ENCODE measurements around the gene PSMA6. TPM values are rescaled to one million over a fixed set of nuclear protein-coding genes. Genes with fewer than 3 reads are reported as not detected.
A peak's percentile ranks its signal among the peaks of the same experiment; 100 is the strongest.

PSMA6 gene
- total and polyA plus RNA-seq, 2 of the 13 experiments (the other 11 are each of a cell fraction or from before 2014, with no cell fraction given): 525 to 1,109 TPM

DNA sequence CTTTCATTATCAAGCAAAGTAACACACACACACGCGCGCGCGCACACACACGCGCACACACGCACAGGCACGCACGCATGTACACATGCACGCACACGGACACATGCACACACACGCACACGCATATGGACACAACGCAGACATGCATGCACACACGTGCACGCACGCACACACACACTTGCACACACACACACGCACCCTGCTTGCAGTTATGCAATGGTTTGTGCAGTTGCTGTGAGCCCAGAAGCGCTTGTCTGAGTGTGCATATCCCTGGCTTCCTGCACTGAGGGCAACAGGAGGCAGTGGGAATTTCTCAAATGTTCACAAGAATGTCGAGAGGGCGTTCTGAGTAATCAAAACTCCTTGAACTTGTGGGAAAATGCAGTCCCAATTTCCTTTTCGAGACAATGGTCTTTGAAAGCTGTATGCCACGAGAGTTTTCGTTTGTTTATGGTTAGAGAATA lies 70.8 kb downstream of the PSMA6 start (continued):
- no peak for TF ChIP-seq PCBP2 (optimal IDR thresholded peaks at IDR 0.05; ENCODE audit: low read depth, low read length, poor library complexity, severe bottlenecking)
- no peak for TF ChIP-seq SETDB1 (CRISPR knock-in tag; IDR thresholded peaks at IDR 0.05; ENCODE audit: borderline replicate concordance)
- TF ChIP-seq ZNF350 (CRISPR knock-in tag; IDR thresholded peaks at IDR 0.05; ENCODE audit: borderline replicate concordance, low read depth): peak; percentile 26; the same call in 1 of the 2 replicates
- TF ChIP-seq SNRNP70 (IDR thresholded peaks at IDR 0.05; ENCODE audit: low read depth, low read length): no peak
- TF ChIP-seq, protein P1, sequence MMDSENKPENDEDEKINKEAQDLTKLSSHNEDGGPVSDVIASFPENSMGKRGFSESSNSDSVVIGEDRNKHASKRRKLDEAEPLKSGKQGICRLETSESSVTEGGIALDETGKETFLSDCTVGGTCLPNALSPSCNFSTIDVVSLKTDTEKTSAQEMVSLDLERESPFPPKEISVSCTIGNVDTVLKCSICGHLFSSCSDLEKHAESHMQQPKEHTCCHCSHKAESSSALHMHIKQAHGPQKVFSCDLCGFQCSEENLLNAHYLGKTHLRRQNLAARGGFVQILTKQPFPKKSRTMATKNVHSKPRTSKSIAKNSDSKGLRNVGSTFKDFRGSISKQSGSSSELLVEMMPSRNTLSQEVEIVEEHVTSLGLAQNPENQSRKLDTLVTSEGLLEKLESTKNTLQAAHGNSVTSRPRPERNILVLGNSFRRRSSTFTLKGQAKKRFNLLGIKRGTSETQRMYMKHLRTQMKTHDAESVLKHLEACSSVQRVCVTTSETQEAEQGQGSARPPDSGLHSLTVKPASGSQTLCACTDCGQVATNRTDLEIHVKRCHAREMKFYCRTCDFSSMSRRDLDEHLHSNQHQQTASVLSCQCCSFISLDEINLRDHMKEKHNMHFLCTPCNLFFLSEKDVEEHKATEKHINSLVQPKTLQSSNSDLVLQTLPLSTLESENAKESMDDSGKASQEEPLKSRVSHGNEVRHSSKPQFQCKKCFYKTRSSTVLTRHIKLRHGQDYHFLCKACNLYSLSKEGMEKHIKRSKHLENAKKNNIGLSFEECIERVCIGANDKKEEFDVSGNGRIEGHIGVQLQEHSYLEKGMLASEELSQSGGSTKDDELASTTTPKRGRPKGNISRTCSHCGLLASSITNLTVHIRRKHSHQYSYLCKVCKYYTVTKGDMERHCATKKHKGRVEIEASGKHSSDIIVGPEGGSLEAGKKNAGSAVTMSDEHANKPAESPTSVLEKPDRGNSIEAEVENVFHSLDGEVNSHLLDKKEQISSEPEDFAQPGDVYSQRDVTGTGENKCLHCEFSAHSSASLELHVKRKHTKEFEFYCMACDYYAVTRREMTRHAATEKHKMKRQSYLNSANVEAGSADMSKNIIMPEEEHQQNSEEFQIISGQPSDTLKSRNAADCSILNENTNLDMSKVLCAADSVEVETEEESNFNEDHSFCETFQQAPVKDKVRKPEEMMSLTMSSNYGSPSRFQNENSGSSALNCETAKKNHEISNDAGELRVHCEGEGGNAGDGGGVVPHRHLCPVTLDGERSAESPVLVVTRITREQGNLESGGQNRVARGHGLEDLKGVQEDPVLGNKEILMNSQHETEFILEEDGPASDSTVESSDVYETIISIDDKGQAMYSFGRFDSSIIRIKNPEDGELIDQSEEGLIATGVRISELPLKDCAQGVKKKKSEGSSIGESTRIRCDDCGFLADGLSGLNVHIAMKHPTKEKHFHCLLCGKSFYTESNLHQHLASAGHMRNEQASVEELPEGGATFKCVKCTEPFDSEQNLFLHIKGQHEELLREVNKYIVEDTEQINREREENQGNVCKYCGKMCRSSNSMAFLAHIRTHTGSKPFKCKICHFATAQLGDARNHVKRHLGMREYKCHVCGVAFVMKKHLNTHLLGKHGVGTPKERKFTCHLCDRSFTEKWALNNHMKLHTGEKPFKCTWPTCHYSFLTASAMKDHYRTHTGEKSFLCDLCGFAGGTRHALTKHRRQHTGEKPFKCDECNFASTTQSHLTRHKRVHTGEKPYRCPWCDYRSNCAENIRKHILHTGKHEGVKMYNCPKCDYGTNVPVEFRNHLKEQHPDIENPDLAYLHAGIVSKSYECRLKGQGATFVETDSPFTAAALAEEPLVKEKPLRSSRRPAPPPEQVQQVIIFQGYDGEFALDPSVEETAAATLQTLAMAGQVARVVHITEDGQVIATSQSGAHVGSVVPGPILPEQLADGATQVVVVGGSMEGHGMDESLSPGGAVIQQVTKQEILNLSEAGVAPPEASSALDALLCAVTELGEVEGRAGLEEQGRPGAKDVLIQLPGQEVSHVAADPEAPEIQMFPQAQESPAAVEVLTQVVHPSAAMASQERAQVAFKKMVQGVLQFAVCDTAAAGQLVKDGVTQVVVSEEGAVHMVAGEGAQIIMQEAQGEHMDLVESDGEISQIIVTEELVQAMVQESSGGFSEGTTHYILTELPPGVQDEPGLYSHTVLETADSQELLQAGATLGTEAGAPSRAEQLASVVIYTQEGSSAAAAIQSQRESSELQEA (CRISPR knock-in tag; IDR thresholded peaks at IDR 0.05; ENCODE audit: not compliant biosample characterization): no peak
- TF ChIP-seq TBL1XR1 (IDR thresholded peaks at IDR 0.05; ENCODE audit: borderline replicate concordance, low read length, partially characterized antibody): no peak
- TF ChIP-seq CREM (IDR thresholded peaks at IDR 0.05): no peak
- no peak for TF ChIP-seq CREM (CRISPR knock-in tag; IDR thresholded peaks at IDR 0.05)
- no peak for TF ChIP-seq RBFOX2 (IDR thresholded peaks at IDR 0.05; ENCODE audit: low read depth, low read length)
- TF ChIP-seq, protein P2, sequence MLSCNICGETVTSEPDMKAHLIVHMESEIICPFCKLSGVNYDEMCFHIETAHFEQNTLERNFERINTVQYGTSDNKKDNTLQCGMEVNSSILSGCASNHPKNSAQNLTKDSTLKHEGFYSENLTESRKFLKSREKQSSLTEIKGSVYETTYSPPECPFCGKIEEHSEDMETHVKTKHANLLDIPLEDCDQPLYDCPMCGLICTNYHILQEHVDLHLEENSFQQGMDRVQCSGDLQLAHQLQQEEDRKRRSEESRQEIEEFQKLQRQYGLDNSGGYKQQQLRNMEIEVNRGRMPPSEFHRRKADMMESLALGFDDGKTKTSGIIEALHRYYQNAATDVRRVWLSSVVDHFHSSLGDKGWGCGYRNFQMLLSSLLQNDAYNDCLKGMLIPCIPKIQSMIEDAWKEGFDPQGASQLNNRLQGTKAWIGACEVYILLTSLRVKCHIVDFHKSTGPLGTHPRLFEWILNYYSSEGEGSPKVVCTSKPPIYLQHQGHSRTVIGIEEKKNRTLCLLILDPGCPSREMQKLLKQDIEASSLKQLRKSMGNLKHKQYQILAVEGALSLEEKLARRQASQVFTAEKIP (CRISPR knock-in tag; IDR thresholded peaks at IDR 0.05; ENCODE audit: borderline replicate concordance): no peak
- no peak for TF ChIP-seq ZNF775 (CRISPR knock-in tag; IDR thresholded peaks at IDR 0.05; ENCODE audit: borderline replicate concordance)
- TF ChIP-seq RARA (CRISPR knock-in tag; IDR thresholded peaks at IDR 0.05): no peak
- no peak for TF ChIP-seq MTF2 (CRISPR knock-in tag; IDR thresholded peaks at IDR 0.05; ENCODE audit: borderline replicate concordance)
- TF ChIP-seq, protein P3, sequence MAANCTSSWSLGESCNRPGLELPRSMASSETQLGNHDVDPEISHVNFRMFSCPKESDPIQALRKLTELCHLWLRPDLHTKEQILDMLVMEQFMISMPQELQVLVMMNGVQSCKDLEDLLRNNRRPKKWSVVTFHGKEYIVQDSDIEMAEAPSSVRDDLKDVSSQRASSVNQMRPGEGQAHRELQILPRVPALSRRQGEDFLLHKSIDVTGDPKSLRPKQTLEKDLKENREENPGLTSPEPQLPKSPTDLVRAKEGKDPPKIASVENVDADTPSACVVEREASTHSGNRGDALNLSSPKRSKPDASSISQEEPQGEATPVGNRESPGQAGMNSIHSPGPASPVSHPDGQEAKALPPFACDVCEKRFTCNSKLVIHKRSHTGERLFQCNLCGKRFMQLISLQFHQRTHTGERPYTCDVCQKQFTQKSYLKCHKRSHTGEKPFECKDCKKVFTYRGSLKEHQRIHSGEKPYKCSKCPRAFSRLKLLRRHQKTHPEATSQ (CRISPR knock-in tag; IDR thresholded peaks at IDR 0.05; ENCODE audit: borderline replicate concordance): no peak
- TF ChIP-seq, protein P4, sequence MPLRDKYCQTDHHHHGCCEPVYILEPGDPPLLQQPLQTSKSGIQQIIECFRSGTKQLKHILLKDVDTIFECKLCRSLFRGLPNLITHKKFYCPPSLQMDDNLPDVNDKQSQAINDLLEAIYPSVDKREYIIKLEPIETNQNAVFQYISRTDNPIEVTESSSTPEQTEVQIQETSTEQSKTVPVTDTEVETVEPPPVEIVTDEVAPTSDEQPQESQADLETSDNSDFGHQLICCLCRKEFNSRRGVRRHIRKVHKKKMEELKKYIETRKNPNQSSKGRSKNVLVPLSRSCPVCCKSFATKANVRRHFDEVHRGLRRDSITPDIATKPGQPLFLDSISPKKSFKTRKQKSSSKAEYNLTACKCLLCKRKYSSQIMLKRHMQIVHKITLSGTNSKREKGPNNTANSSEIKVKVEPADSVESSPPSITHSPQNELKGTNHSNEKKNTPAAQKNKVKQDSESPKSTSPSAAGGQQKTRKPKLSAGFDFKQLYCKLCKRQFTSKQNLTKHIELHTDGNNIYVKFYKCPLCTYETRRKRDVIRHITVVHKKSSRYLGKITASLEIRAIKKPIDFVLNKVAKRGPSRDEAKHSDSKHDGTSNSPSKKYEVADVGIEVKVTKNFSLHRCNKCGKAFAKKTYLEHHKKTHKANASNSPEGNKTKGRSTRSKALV (CRISPR knock-in tag; IDR thresholded peaks at IDR 0.05): no peak
- TF ChIP-seq ZSCAN29 (CRISPR knock-in tag; conservative IDR thresholded peaks at IDR 0.05): no peak
